OCI-LY7 (cell line): ENCODE measurements around the gene RASA1. TPM values are rescaled to one million over a fixed set of nuclear protein-coding genes. Genes with fewer than 3 reads are reported as not detected.

Experiments
- BruUV-seq: library from RNA; stranded (reverse); fragments of 400-500 nt; replicated peaks from 2 replicates; lab custom pipeline; 2021; lab: Mats Ljungman, UMichigan
- CTCF ChIA-PET: fragments of 300-600 bp; sonication (Branson Sonifier 250); formaldehyde crosslinking; loops from one replicate; lab custom pipeline; 2022; ENCODE audit warnings: antibody characterized with exemption; ENCODE audit not compliant: unreplicated experiment; lab: Charles Lee
- POLR2A ChIA-PET: fragments of 300-600 bp; sonication (Branson Sonifier 250); formaldehyde crosslinking; loops from one replicate; lab custom pipeline; 2022; ENCODE audit warnings: antibody characterized with exemption; lab: Charles Lee
- DNase-seq: peaks from one replicate; pipeline ENCODE4 v3.0.0-alpha.2; 2015; ENCODE audit warnings: low spot score
- H2AFZ ChIP-seq: fragments of 200-600 bp; sonication (generic), shearing (Covaris generic); 2 replicates; pipeline ENCODE4 v1.6.1; 2014; ENCODE audit warnings: mild to moderate bottlenecking, antibody characterized with exemption, low read length, moderate library complexity
- H3K27ac ChIP-seq: fragments of 200-600 bp; sonication (generic); 2 replicates; pipeline ENCODE4 v1.5.1; 2014; ENCODE audit warnings: mixed run types, low read depth, mild to moderate bottlenecking, moderate library complexity, low read length, inconsistent platforms; ENCODE audit not compliant: poor library complexity, severe bottlenecking
- H3K36me3 ChIP-seq: fragments of 200-600 bp; sonication (generic); 2 replicates; pipeline ENCODE4 v1.6.1; 2014; ENCODE audit warnings: mild to moderate bottlenecking, antibody characterized with exemption, low read length, moderate library complexity, mixed read lengths; ENCODE audit not compliant: insufficient read depth
- H3K4me1 ChIP-seq: fragments of 200-600 bp; sonication (generic); 2 replicates; pipeline ENCODE4 v1.5.1; 2014; ENCODE audit warnings: mild to moderate bottlenecking, low read length; ENCODE audit not compliant: insufficient read depth, poor library complexity, severe bottlenecking
- H3K4me2 ChIP-seq: fragments of 200-600 bp; sonication (generic); 2 replicates; pipeline ENCODE4 v1.6.1; 2014; ENCODE audit warnings: mild to moderate bottlenecking, low read length
- H3K4me3 ChIP-seq: fragments of 200-600 bp; sonication (generic); 2 replicates; pipeline ENCODE4 v1.5.1; 2014; ENCODE audit warnings: mild to moderate bottlenecking, low read depth, low read length; ENCODE audit not compliant: poor library complexity, severe bottlenecking
- H3K79me2 ChIP-seq: fragments of 200-600 bp; sonication (generic); 2 replicates; pipeline ENCODE4 v1.6.1; 2016; ENCODE audit warnings: low read depth, mild to moderate bottlenecking, low read length, moderate library complexity, mixed read lengths; ENCODE audit not compliant: insufficient read depth
- H3K9me2 ChIP-seq: fragments of 200-600 bp; sonication (generic); 2 replicates; pipeline ENCODE4 v1.6.1; 2016; ENCODE audit warnings: mild to moderate bottlenecking, low read length, mixed read lengths; ENCODE audit not compliant: insufficient read depth
- H3K9me3 ChIP-seq: fragments of 200-600 bp; sonication (generic); 2 replicates; pipeline ENCODE4 v1.6.1; 2014; ENCODE audit warnings: mild to moderate bottlenecking, mixed run types, low read length, mixed read lengths
- H4K20me1 ChIP-seq: fragments of 200-600 bp; sonication (generic); 2 replicates; pipeline ENCODE4 v1.6.1; 2014; ENCODE audit warnings: mild to moderate bottlenecking, antibody characterized with exemption, low read length, moderate library complexity, mixed read lengths; ENCODE audit not compliant: insufficient read depth
- CTCF ChIP-seq: fragments of 200-600 bp; sonication (generic); conservative IDR thresholded peaks from 2 replicates; pipeline ENCODE4 v1.5.1; 2014; ENCODE audit warnings: mild to moderate bottlenecking, antibody characterized with exemption, low read length, moderate library complexity, mixed read lengths
- EZH2phosphoT487 ChIP-seq: fragments of 200-600 bp; sonication (generic); IDR thresholded peaks from 2 replicates; pipeline ENCODE4 v1.6.1; 2018; ENCODE audit warnings: low read depth, borderline replicate concordance, mild to moderate bottlenecking, mixed run types, antibody characterized with exemption, low read length, moderate library complexity, mixed read lengths
- intact Hi-C: fragments of 100-400 bp; cut with micrococcal nuclease; formaldehyde crosslinking; loops from one replicate; pipeline ENCODE4 v1.10.0; 2022; ENCODE audit not compliant: unreplicated experiment
- total RNA-seq, 2 experiments: library from RNA; depleted of rRNA in 1 of 2; stranded (reverse); fragments of >200 nt in 1 of 2; shearing (Covaris generic) in 1 of 2; gene quantifications; 2 replicates each; pipeline ENCODE4 v1.2.3, GENCODE V29; 2014 to 2022

The RASA1 gene
- total RNA-seq, 2 experiments from 2014 or later = 18.1 to 27.3 TPM

- TF ChIP-seq EZH2phosphoT487 = no peak
- no peak for TF ChIP-seq CTCF
- Histone ChIP-seq H3K36me3 (peaks cover 30% of the 10 kb centered on the region), H2AFZ (no peak overlapping the region), H3K27ac (no peak overlapping the region), H3K4me2 (peak overlapping the region; percentile 47), H3K4me1 (peaks cover 10% of the 10 kb centered on the region), H3K9me2 (no peaks in the 10 kb centered on the region), H3K4me3 (no peak overlapping the region), H3K79me2 (0 out of 2 replicates have a peak, but pooled peaks cover 10% of the 10 kb centered on the region), H4K20me1 (no peaks in the 10 kb centered on the region; the same call in 1 of the 2 replicates), H3K9me3 (no peaks in the 10 kb centered on the region)
- ChIA-PET CTCF (no interaction called here), POLR2A (interaction anchor here (1.4 kb wide), 1 partner anchor 9 kb away, joined by 4 read pairs; no protein-coding TSS in a partner anchor)
- intact Hi-C loops = no loop called here
- DNase-seq = peak; percentile 12
- no TSS peak for BruUV-seq
Observed at GRCh38 chr5:87307796-87308423, 40.2 kb downstream of the RASA1 start.

- Histone ChIP-seq H3K27ac (no peak overlapping the region), H2AFZ (no peak overlapping the region), H3K36me3 (0 out of 2 replicates have a peak, but pooled peaks cover 2% of the 10 kb centered on the region), H3K9me2 (no peaks in the 10 kb centered on the region), H3K4me3 (no peak overlapping the region), H3K79me2 (0 out of 2 replicates have a peak, but pooled peaks cover 15% of the 10 kb centered on the region), H3K4me2 (no peak overlapping the region), H3K4me1 (peaks cover 10% of the 10 kb centered on the region), H3K9me3 (no peaks in the 10 kb centered on the region), H4K20me1 (no peaks in the 10 kb centered on the region; the same call in 1 of the 2 replicates)
- TF ChIP-seq EZH2phosphoT487 = no peak
- TF ChIP-seq CTCF = no peak
- POLR2A ChIA-PET = no interaction called here
- CTCF ChIA-PET = no interaction called here
- no TSS peak for BruUV-seq
- DNase-seq = no peak
- intact Hi-C loops = no loop called here
Observed at GRCh38 chr5:87311405-87312279, 44.0 kb downstream of the RASA1 start.
